SK-MEL-5 (cell line): ENCODE measurements around the gene ART5. TPM values are rescaled to one million over a fixed set of nuclear protein-coding genes. Genes with fewer than 3 reads are reported as not detected.

Source experiments
- DNase-seq: peaks from one replicate; pipeline ENCODE4 v3.0.0-alpha.2; 2016; ENCODE audit warnings: low read depth, low spot score
- in situ Hi-C: cut with HindIII; loops from 2 replicates; pipeline ENCODE4 v1.10.0; 2016; ENCODE audit warnings: low sequenced_read_pairs, high pct_unique_total_duplicates, low pct_unique_long_range_greater_than_20kb
- total RNA-seq: library from RNA; depleted of rRNA; stranded (reverse); fragments of >200 nt; shearing (Covaris generic); gene quantifications from 2 replicates; pipeline ENCODE4 v1.2.3, GENCODE V29; 2014

Gene ART5
- total RNA-seq, 1 experiment from 2014 or later, result not detected

DNA sequence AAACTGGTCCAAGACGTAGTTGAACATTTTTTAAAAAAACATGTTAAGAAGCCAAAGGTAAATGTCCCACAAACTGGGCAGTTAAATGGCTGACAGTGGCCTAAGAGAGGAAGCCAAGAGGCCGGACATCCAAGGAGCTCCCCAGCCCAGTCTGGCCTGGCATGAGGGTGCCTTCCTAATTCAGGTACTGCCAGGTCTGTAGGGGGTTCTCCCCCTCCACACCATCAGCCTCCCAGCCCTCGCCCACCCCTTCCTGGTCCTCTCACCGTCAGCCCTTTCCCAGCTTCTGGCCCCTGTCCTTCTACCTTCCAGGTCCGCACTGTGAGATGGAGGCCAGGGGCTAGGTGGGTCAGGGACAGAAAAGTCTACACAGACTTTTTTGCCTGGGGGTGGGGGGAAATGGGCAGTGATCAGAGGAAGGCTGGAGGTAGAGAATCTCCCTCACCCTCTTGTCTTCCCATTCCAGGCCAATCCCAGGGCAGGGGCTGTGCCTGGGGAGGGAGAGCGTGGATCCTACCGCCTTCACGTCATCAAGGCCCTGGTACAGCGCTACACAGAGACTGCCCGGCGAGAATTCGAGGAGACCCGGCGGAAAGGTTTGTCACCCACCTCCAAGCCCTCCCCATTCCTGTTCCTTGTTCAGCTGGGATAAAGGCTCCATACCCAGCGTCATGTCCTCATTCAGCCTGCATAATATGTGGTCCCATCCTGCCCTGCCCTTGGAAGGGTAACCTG lies 6.0 kb downstream of the ART5 start:
- DNase-seq, result no peak
- in situ Hi-C loops, result no loop called here

DNA sequence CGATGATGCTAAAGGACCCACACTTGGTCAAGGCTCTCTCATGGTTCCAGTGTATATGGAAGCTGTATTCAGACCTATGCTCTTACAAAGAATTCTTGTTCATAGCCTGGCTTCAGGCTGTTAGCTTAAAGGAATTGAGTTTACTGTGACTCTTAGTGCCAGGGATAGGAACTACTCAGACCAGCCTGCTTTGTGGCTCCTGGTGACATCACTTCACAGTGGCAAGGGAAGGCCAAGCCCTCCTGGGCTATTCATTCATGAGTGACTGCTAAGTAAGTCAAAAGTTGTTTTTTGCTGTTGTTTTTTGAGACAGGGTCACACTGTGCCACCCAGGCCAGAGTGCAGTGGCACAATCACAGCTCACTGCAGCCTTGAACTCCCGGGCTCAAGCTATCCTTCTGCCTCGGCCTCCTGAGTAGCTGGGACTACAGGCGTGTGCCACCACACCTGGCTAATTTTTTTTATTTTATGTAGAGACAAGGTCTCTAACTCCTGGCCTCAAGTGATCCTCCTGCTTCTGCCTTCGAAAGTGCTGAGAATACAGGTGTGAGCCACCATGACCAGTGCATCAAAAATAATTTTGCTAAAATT lies 9.6 kb downstream of the ART5 start:
- in situ Hi-C loops, result no loop called here
- DNase-seq, result no peak

DNA sequence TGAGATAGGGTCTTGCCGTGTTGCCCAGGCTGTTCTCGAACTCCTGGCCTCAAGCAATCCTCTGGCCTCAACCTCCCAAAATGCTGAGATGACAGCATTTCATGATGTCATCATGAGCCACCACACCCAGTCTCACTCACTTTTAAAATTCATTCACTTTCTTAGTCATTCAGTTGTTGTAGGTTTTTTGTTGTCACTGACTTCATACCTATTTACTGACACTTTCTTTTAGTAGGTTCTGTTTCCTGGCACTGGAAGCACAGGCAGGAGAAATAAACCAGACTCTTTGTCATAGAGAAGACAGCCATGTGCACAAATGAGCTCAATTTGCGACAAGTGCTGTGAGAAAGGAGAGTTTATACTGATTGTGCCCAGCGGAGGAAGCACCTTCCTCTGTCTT lies 10.5 kb downstream of the ART5 start:
- no peak for DNase-seq
- in situ Hi-C loops, result no loop called here

DNA sequence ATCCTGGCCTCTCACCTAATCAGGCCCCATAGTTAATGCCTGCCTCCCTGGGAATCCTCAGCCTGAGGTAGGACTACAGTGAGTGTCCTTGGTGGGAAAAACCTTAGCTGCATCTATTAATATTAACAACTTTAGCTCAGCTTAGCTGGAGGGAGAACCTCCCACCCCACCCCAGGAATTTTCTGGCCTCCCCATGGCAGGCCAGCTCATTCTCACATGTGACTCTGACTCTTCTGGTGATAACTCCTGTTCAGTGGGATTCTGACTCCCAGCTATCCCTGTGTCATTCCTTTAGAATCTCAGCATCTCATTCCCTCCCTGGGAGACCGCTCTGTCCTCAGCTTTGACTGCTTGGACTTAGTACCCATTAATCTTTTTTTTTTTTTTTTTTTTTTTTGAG lies 14.5 kb downstream of the ART5 start:
- in situ Hi-C loops, result no loop called here
- no peak for DNase-seq

DNA sequence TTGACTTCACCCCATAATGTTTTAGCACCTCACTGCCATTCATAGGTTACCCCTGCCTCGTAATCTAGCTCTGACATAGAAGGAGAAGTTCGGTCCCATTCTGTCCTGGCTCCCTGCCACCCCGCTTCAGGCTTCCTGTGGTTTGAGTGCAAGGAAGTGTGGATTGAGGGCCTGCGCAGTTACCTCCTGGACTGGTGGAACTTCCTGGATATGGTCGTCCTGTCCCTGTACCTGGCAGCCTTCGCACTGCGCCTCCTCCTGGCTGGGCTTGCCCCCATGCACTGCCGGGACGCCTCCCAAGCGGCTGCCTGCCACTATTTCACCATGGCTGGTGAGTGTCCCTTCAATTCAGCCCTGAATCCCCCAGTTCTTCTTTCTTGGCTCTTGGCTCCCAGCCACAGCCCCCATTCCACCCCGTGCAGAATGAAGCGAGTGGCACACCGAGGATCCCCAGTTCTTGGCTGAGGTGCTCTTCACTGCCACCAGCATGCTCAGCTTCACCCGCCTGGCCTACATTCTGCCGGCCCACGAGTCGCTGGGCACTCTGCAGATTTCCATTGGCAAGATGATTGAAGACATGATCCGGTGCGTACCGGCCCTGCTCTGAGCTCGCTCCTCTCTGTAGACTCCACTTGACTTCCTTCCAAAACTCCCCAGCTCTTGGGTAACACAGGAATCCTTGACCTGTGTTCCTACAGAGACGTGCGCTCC lies 15.4 kb downstream of the ART5 start:
- in situ Hi-C loops, result no loop called here
- no peak for DNase-seq

DNA sequence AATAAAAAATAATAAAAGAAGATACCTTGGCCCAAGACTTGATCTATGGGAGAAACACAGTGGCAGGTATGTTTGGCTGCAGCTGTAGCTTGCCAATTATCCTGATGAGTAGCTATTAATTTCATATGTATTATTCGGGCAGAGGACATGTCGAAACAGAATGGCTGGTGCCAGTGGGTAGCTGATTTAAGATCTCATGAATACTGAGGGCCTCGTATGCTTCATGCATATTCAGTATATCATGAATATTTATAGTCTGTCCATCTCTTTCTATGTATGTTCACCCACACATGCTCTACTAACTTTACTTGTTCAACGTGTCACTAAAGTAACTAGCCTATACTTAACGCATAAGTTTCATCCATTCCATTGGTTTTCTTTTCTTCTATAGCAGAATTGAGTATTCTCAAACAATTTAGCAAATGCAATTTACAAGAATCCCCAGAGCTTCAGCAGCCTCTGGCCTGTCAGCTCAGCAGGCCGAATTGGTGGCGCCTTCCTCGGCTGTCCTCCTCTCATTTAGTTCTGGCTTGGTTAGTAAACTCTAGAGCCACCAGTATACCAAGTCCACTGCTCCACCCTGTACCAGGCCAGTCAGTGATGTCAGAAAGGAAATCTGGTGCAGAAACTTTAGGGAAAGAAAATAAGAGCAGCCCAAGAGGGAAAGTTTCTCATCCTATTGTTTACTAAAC lies 17.9 kb downstream of the ART5 start:
- in situ Hi-C loops, result no loop called here
- no peak for DNase-seq

DNA sequence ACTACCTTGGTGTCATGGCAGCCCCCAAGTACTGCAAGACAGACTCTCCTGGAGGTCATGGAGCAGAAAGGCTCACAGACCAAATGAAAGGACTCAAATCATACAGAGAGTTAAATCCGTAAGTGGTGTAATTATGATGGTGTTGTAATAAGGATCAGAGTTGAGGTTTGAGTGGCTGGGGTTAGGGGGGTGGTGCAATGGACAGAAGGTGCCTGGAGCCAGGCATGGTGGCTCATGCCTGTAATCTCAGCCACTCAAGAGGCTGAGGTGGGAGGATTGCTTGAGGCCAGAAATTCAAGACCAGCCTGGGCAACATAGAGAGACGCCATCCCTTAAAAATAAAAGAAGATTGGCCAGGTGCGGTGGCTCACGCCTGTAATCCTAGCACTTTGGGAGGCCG lies 18.7 kb downstream of the ART5 start:
- in situ Hi-C loops, result no loop called here
- DNase-seq, result no peak

DNA sequence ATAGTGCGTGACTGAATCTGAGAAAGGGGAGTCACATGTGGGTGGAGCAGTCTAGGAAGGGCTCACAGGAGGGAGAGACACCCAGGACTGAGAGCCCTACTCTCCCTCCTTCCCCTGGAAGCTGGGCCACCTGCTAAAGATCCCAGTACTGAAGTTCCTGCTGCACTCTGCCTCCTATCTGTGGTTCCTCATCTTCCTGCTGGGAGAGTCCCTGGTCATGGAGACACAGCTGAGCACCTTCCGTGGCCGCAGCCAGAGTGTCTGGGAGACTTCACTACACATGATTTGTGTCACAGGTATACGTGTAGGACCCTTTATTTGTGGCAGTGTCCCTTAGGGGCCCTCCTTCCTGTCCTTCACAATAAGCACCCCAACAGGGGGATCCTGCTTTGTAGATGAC lies 19.3 kb downstream of the ART5 start:
- DNase-seq, result no peak
- in situ Hi-C loops, result no loop called here

DNA sequence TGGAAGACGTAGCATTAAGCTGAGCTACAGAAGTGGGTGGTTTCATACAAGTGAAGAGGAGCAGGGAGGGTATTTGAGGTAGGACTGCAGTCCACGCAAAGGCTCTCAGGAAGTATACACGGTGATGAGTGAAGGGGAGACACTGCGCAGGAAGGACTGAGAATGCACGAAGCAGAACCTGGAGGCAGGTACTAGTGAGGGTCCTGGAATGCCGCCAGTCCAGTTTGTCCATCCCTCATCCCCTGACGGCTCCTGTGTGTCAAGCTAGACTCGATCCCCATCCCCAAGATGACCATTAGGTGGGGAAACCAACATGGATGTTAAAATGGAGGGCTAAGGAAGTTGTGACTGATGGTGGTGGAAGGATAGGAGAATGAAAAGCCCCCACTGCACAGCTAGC lies 23.8 kb downstream of the ART5 start:
- no peak for DNase-seq

DNA sequence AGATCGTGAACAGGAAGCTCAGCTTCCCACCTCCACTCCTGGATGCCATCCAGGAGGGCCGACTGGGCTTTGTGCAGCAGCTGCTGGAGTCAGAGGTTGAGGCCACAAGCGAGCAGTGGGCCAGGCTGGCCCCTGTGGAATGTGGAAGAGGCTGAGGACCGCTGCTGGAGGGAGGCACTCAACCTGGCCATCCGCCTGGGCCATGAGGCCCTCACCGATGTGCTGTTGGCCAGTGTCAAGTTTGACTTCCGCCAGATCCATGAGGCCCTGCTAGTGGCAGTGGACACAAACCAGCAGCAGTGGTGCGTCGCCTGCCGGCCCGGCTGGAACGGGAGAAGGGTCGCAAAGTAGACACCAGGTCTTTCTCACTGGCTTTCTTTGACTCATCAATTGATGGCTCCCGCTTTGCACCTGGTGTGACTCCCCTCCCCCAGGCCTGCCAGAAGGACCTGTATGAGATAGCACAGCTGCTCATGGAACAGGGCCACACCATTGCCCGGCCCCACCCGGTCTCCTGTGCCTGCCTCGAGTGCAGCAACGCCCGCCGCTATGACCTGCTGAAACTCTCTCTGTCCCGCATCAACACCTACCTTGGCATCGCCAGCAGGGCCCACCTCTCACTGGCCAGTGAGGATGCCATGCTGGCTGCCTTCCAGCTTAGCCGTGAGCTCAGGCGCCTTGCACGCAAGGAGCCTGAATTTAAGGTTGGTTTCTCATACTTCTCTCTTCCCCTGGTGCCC lies 24.9 kb downstream of the ART5 start:
- no peak for DNase-seq
- in situ Hi-C loops, result no loop called here

More for the DNA sequence above, 23.8 kb downstream of the ART5 start:
- in situ Hi-C loops, result no loop called here

DNA sequence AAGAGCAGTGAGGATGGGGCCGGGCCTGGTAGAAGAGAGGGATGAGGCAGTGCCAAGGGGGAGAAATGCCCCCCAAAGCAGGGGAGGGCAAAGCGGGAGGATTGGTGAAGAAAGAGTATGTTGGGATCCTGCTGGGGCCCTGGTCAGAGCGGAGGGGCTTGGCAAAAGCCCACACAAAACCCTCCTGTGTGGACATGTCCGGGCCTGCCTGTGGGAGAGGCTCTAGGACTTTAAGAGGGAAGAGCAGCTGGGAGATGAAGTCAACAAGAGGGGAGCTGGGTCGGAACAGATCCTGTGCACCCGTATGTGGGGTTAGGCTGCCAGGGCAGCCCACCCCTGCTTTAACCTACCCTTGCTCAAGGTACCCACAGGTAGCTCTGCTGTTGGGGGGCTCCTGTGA lies 25.8 kb downstream of the ART5 start:
- DNase-seq, result no peak
- in situ Hi-C loops, result no loop called here

DNA sequence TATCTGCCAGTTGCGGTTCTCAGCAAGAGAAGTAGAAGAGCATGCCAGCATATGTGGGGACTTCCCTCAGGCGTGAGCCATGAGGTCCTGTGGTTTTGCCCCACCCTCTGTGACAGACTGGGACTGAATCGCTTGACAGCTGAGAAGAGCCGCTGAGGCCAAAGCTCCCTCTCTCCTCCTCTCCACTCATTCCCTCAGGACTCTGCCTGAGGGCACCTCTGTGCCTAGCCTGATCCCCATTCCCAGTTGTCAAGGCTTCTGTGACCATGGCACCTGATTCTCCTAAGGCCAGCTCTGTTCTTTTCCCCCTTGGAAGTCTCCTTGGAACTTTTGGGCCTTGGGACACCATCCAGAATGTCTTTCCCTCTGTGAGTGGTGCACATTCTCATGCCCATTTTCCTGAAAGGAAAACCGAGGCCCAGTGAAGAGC lies 27.0 kb downstream of the ART5 start:
- DNase-seq, result no peak

DNA sequence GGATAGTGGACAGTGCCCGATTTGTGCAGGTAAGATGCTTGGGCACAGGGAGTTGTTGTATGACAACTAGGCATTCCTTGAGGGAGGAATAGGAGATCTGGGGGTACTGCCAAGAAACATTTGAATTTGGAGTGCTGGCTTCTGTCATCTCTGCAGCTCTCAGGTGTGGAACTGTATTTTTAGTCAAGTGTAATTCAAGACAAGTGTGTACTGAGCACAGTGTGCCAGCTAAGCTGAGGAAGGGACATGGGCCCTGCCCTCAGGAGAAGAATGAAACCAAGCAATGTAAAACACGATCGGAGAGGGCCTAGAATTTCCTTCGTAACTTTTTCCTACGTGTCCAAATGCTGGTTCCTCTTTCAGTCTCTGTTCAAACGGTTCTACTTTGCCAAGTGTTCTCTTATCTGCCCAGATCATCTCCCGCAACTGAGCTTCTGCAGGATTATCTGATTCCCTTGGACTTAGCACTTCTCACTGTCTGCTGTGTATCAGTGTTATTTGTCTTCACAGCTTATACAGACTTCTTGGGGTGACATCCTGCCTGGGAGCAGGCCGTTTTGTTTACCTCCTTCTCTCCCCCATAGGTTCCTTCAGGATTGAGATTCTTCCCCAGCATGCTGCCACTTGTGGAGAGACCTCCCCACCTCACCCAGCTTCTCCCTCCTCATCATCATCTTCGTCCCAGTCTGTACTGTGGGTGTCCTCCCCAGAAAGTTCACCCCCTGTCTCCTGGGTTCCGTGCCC lies 27.6 kb downstream of the ART5 start:
- in situ Hi-C loops, result no loop called here
- no peak for DNase-seq

More for the DNA sequence above, 27.0 kb downstream of the ART5 start:
- in situ Hi-C loops, result no loop called here

DNA sequence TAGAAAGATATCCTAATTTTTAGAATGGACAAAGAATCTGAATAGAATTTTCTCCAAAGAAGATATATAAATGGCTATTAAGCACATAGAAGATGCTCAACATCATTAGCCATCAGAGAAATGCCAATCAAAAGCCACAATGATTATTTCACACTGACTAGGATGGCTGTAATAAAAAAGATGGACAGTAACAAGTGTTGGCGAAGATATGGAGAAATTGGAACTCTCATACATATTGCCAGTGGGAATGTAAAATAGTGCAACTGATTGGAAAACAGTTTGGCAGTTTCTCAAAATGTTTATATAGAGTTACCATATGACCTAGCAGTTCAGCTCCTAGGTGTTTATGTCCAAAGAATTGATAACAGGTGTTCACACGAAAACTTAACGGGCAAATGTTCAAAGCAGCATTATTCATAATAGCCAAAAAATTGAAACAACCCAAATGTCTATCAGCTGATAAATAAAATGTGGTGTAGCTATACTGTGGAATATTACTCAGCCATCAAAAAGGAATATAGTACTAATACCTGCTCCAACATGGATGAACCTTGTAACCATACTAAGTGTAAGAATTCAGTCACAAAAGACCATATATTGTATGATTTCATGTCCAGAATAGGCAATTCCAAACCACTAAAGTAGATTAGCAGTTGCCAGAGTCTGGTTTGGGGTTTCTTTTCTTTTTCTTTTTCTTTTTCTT lies 29.7 kb downstream of the ART5 start:
- no peak for DNase-seq
- in situ Hi-C loops, result no loop called here

DNA sequence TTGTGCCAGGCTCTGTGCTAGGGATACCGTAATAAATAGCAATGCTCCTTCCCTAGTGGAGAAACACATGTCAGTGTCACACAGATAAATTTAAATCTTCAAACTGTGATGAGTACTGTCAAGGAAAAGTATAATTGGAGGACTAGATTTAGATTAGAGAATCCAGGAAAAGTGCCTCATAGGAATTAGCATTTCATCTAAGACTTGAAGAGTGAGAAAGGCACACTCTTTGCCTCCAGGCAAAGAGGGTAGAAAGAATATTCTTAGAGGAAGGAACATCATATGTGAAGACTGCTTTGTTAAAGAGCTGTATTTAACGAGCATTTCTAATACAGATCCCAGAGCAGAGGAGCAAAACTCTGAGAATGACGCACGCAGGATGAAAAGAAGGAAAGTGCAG lies 30.9 kb downstream of the ART5 start:
- peak; percentile 8 for DNase-seq
- in situ Hi-C loops, result no loop called here

DNA sequence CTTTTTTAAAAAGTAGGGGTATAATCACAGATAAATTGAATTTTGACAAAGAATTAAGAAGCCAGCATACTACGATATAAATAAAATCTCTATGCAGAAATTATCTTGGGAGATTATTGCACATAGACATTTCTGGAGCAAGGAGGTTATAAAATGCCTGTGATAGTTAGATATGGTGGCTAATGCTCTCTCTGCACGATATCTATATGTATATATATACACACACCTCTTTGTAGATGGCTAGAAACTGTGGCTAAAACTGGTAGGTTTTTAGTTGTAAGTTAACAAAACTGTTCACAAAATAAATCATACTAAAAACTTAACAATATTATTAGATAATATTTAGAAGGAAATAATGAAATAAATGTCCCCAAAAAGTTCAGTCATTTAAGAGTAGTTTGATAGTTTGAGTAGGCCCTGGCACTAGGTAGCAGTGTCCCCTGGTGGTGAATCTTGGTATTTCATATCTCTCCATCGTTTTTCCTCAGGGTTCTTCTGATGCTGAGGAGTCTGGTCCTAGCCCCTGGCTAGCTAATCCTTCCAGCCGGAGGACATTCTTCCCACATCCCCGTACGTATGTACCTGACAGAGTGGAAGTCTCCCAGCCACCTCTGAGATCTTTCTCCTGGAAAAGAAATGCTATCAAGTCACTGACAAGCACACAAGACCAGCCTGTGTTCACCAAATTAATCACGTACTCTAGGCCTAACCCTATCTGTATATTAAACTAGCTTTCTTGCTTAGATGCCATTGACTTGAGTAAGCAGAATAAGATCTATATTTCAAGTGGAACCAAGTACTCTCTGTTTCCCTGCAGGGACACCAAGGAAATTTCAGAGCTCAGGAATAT lies 32.2 kb downstream of the ART5 start:
- in situ Hi-C loops, result no loop called here
- peak; percentile 60 for DNase-seq
